PC-9 (cell line): ENCODE data around the gene TTC22.
"Not testable (repeated sequence)": the region's sequence is repeated elsewhere in the genome, so short reads cannot be mapped to it uniquely, and the experiment has no call there.

ENCODE experiments used
- EZH2 ChIP-seq: fragments of 200-600 bp; sonication (generic); IDR thresholded peaks from 2 replicates; pipeline ENCODE4 v1.8.0; 2017; ENCODE audit warnings: antibody characterized with exemption, low read depth
- TF ChIP-seq, protein P1 (sequence below): fragments of 200-600 bp; sonication (generic); conservative IDR thresholded peaks from 2 replicates; pipeline ENCODE4 v1.6.1; 2017; ENCODE audit warnings: mixed run types, antibody characterized with exemption, mild to moderate bottlenecking, moderate library complexity

DNA sequence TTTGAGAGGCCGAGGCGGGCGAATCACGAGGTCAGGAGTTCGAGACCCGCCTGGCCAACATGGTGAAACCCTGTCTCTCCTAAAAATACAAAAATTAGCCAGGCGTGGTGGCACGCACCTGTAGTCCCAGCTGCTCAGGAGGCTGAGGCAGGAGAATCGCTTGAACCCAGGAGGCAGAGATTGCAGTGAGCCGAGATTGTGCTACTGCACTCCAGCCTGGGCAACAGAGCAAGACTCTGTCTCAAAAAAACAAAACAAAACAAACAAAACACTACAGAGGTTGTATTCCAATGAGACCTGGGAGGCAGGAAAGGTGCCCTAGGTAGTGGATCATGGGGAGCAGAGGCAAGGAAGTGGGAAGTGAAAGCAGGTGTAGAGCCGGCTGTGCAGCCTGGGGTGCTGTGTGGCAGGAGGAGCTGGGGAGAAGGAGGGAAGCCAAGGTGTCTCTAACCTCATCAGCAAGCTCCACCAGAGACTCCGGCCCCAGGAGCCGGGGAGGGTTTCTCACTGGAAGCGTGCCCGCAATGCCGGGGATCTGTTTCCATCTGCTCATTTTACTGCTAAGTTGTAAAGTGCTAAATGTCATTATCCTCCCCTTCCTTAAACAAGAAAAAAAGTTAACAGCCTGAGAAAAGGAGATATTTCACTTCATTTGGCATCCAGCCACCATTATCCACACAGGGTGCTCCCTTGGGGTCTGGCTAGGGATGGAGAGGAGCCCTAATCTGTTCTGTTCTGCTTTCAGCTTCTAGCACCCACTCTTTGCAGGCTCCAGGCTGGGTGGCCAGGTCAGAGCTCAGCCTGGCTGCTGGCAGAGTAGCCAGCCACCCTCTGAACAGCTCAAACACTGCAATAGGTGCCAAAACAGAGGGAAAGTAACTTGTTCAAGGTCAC, 25.0 kb downstream of the TTC22 start:
- TF ChIP-seq, protein P1, sequence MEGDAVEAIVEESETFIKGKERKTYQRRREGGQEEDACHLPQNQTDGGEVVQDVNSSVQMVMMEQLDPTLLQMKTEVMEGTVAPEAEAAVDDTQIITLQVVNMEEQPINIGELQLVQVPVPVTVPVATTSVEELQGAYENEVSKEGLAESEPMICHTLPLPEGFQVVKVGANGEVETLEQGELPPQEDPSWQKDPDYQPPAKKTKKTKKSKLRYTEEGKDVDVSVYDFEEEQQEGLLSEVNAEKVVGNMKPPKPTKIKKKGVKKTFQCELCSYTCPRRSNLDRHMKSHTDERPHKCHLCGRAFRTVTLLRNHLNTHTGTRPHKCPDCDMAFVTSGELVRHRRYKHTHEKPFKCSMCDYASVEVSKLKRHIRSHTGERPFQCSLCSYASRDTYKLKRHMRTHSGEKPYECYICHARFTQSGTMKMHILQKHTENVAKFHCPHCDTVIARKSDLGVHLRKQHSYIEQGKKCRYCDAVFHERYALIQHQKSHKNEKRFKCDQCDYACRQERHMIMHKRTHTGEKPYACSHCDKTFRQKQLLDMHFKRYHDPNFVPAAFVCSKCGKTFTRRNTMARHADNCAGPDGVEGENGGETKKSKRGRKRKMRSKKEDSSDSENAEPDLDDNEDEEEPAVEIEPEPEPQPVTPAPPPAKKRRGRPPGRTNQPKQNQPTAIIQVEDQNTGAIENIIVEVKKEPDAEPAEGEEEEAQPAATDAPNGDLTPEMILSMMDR: not testable (repeated sequence)
- TF ChIP-seq EZH2: not testable (repeated sequence)
